ENCODE measurements around the gene CENPP. TPM values are rescaled to one million over a fixed set of nuclear protein-coding genes. Genes with fewer than 3 reads are reported as not detected.

Gene CENPP
- polyA plus RNA-seq, 3 donors from 2014 or later = 4.5 to 9.7 (median 4.7) TPM

GRCh38 chr9:92644278-92644677, 318.5 kb downstream of the CENPP start:
- DNase-seq = no peak
- Mint-ChIP-seq H3K36me3 (peaks cover 46 to 67% (median 47%) of the 10 kb centered on the region in 3 donors), H3K27me3 (ENCODE audit: low read depth in 3 of 3) (no peaks in the 10 kb centered on the region), H3K4me1 (no peaks in the 10 kb centered on the region), H3K4me3 (no peak overlapping the region), H3K27ac (no peak overlapping the region), H3K9me3 (peaks cover 0 to 4% (median 0%) of the 10 kb centered on the region in 6 donors)

- Mint-ChIP-seq H3K27ac (peak overlapping the region in 1 of 6 donors; percentile 54), H3K27me3 (ENCODE audit: low read depth in 3 of 3) (no peaks in the 10 kb centered on the region), H3K9me3 (peaks cover 0 to 4% (median 0%) of the 10 kb centered on the region in 6 donors), H3K4me1 (no peaks in the 10 kb centered on the region), H3K36me3 (peaks cover 45 to 67% (median 47%) of the 10 kb centered on the region in 3 donors), H3K4me3 (no peak overlapping the region)
- no peak for DNase-seq
Observed at GRCh38 chr9:92645041-92645440, 319.3 kb downstream of the CENPP start.

- no peak for DNase-seq
- H3K27ac Mint-ChIP-seq = peak overlapping the region in 1 of 6 donors; percentile 52
Observed at GRCh38 chr9:92647671-92648473, 322.1 kb downstream of the CENPP start.

GRCh38 chr9:92648474-92648971, 322.8 kb downstream of the CENPP start:
- H3K36me3 Mint-ChIP-seq = peaks cover 45 to 54% (median 51%) of the 10 kb centered on the region in 3 donors
- no peaks in the 10 kb centered on the region for H3K4me1 Mint-ChIP-seq
- DNase-seq = no peak
- peak overlapping the region in 1 of 6 donors; percentile 52 for H3K27ac Mint-ChIP-seq
- no peak overlapping the region for H3K4me3 Mint-ChIP-seq
- peaks cover 0 to 3% (median 0%) of the 10 kb centered on the region in 3 donors for H3K27me3 Mint-ChIP-seq (ENCODE audit: low read depth in 3 of 3)
- peaks cover 0 to 4% (median 0%) of the 10 kb centered on the region in 6 donors for H3K9me3 Mint-ChIP-seq

More at GRCh38 chr9:92647671-92648473, 322.1 kb downstream of the CENPP start:
- Mint-ChIP-seq H3K27me3 (ENCODE audit: low read depth in 3 of 3) (peaks cover 0 to 3% (median 0%) of the 10 kb centered on the region in 3 donors), H3K4me3 (no peak overlapping the region), H3K9me3 (peaks cover 0 to 4% (median 0%) of the 10 kb centered on the region in 6 donors), H3K36me3 (peaks cover 45 to 55% (median 50%) of the 10 kb centered on the region in 3 donors), H3K4me1 (no peaks in the 10 kb centered on the region)

GRCh38 chr9:92649007-92649406, 323.3 kb downstream of the CENPP start:
- H3K27ac Mint-ChIP-seq = no peak overlapping the region
- H3K4me3 Mint-ChIP-seq = no peak overlapping the region
- H3K27me3 Mint-ChIP-seq (ENCODE audit: low read depth in 3 of 3) = peaks cover 0 to 3% (median 0%) of the 10 kb centered on the region in 3 donors
- H3K4me1 Mint-ChIP-seq = no peaks in the 10 kb centered on the region
- H3K36me3 Mint-ChIP-seq = peaks cover 42 to 49% (median 46%) of the 10 kb centered on the region in 3 donors
- H3K9me3 Mint-ChIP-seq = peaks cover 0 to 4% (median 0%) of the 10 kb centered on the region in 6 donors
- DNase-seq = no peak

- H3K27me3 Mint-ChIP-seq (ENCODE audit: low read depth in 3 of 3) = peaks cover 0 to 3% (median 0%) of the 10 kb centered on the region in 3 donors
- H3K4me3 Mint-ChIP-seq = no peak overlapping the region
- peaks cover 30 to 38% (median 37%) of the 10 kb centered on the region in 3 donors for H3K36me3 Mint-ChIP-seq
- DNase-seq = no peak
- no peak overlapping the region for H3K27ac Mint-ChIP-seq
- H3K4me1 Mint-ChIP-seq = peaks cover 0 to 2% of the 10 kb centered on the region in 2 donors
- H3K9me3 Mint-ChIP-seq = peaks cover 0 to under 1% (median 0%) of the 10 kb centered on the region in 6 donors
Observed at GRCh38 chr9:92650296-92650695, 324.5 kb downstream of the CENPP start.

- H3K9me3 Mint-ChIP-seq = no peaks in the 10 kb centered on the region
- peaks cover 0 to 3% (median 0%) of the 10 kb centered on the region in 3 donors for H3K27me3 Mint-ChIP-seq (ENCODE audit: low read depth in 3 of 3)
- no peak overlapping the region for H3K27ac Mint-ChIP-seq
- H3K36me3 Mint-ChIP-seq = peaks cover 22 to 31% (median 30%) of the 10 kb centered on the region in 3 donors
- H3K4me3 Mint-ChIP-seq = no peak overlapping the region
- DNase-seq = no peak
- H3K4me1 Mint-ChIP-seq = peaks cover 0 to 2% of the 10 kb centered on the region in 2 donors
Observed at GRCh38 chr9:92650839-92651621, 325.3 kb downstream of the CENPP start.

GRCh38 chr9:92652461-92652860, 326.7 kb downstream of the CENPP start:
- H3K4me3 Mint-ChIP-seq = no peak overlapping the region
- peaks cover 10 to 25% (median 19%) of the 10 kb centered on the region in 3 donors for H3K36me3 Mint-ChIP-seq
- no peaks in the 10 kb centered on the region for H3K9me3 Mint-ChIP-seq
- no peak overlapping the region for H3K27ac Mint-ChIP-seq
- DNase-seq = no peak
- H3K27me3 Mint-ChIP-seq (ENCODE audit: low read depth in 3 of 3) = peaks cover 0 to 3% (median 0%) of the 10 kb centered on the region in 3 donors
- peaks cover 0 to 2% of the 10 kb centered on the region in 2 donors for H3K4me1 Mint-ChIP-seq

GRCh38 chr9:92654481-92655301, 328.9 kb downstream of the CENPP start:
- no peak for DNase-seq
- Mint-ChIP-seq H3K9me3 (no peaks in the 10 kb centered on the region), H3K27me3 (ENCODE audit: low read depth in 3 of 3) (peaks cover 0 to 3% (median 2%) of the 10 kb centered on the region in 3 donors)

GRCh38 chr9:92655366-92655765, 329.6 kb downstream of the CENPP start:
- Mint-ChIP-seq H3K4me1 (peaks cover 0 to 4% of the 10 kb centered on the region in 2 donors), H3K27me3 (ENCODE audit: low read depth in 3 of 3) (peaks cover 0 to 2% (median 0%) of the 10 kb centered on the region in 3 donors), H3K9me3 (no peaks in the 10 kb centered on the region), H3K36me3 (peaks cover 0 to 15% (median 8%) of the 10 kb centered on the region in 3 donors), H3K27ac (no peak overlapping the region), H3K4me3 (no peak overlapping the region)
- no peak for DNase-seq

More at GRCh38 chr9:92654481-92655301, 328.9 kb downstream of the CENPP start:
- Mint-ChIP-seq H3K4me1 (peaks cover 0 to 2% of the 10 kb centered on the region in 2 donors), H3K4me3 (no peak overlapping the region), H3K36me3 (peaks cover 0 to 17% (median 8%) of the 10 kb centered on the region in 3 donors), H3K27ac (no peak overlapping the region)

GRCh38 chr9:92655896-92656536, 330.3 kb downstream of the CENPP start:
- H3K36me3 Mint-ChIP-seq = peaks cover 0 to 11% (median 8%) of the 10 kb centered on the region in 3 donors
- peaks cover 4% of the 10 kb centered on the region in 2 donors for H3K4me1 Mint-ChIP-seq
- peaks cover 0 to 2% (median 0%) of the 10 kb centered on the region in 3 donors for H3K27me3 Mint-ChIP-seq (ENCODE audit: low read depth in 3 of 3)
- DNase-seq = no peak
- no peak overlapping the region for H3K27ac Mint-ChIP-seq
- no peak overlapping the region for H3K4me3 Mint-ChIP-seq
- no peaks in the 10 kb centered on the region for H3K9me3 Mint-ChIP-seq

GRCh38 chr9:92656537-92656925, 330.8 kb downstream of the CENPP start:
- Mint-ChIP-seq H3K9me3 (no peaks in the 10 kb centered on the region), H3K4me1 (peaks cover 5 to 9% of the 10 kb centered on the region in 2 donors), H3K27me3 (ENCODE audit: low read depth in 3 of 3) (peaks cover 0 to 2% (median 0%) of the 10 kb centered on the region in 3 donors), H3K4me3 (no peak overlapping the region), H3K27ac (no peak overlapping the region), H3K36me3 (peaks cover 0 to 11% (median 8%) of the 10 kb centered on the region in 3 donors)
- no peak for DNase-seq

Measured in immature natural killer cell (primary cell).